OCI-LY7 (cell line): ENCODE data around the gene TMCC1. TPM values are rescaled to one million over a fixed set of nuclear protein-coding genes. Genes with fewer than 3 reads are reported as not detected.

Experiments
- BruUV-seq: library from RNA; stranded (reverse); fragments of 400-500 nt; replicated peaks from 2 replicates; lab custom pipeline; 2021; lab: Mats Ljungman, UMichigan
- CTCF ChIA-PET: fragments of 300-600 bp; sonication (Branson Sonifier 250); formaldehyde crosslinking; loops from one replicate; lab custom pipeline; 2022; ENCODE audit warnings: antibody characterized with exemption; ENCODE audit not compliant: unreplicated experiment; lab: Charles Lee
- POLR2A ChIA-PET: fragments of 300-600 bp; sonication (Branson Sonifier 250); formaldehyde crosslinking; loops from one replicate; lab custom pipeline; 2022; ENCODE audit warnings: antibody characterized with exemption; lab: Charles Lee
- DNase-seq: peaks from one replicate; pipeline ENCODE4 v3.0.0-alpha.2; 2015; ENCODE audit warnings: low spot score
- H2AFZ ChIP-seq: fragments of 200-600 bp; sonication (generic), shearing (Covaris generic); 2 replicates; pipeline ENCODE4 v1.6.1; 2014; ENCODE audit warnings: mild to moderate bottlenecking, antibody characterized with exemption, low read length, moderate library complexity
- H3K27ac ChIP-seq: fragments of 200-600 bp; sonication (generic); 2 replicates; pipeline ENCODE4 v1.5.1; 2014; ENCODE audit warnings: mixed run types, low read depth, mild to moderate bottlenecking, moderate library complexity, low read length, inconsistent platforms; ENCODE audit not compliant: poor library complexity, severe bottlenecking
- H3K36me3 ChIP-seq: fragments of 200-600 bp; sonication (generic); 2 replicates; pipeline ENCODE4 v1.6.1; 2014; ENCODE audit warnings: mild to moderate bottlenecking, antibody characterized with exemption, low read length, moderate library complexity, mixed read lengths; ENCODE audit not compliant: insufficient read depth
- H3K4me1 ChIP-seq: fragments of 200-600 bp; sonication (generic); 2 replicates; pipeline ENCODE4 v1.5.1; 2014; ENCODE audit warnings: mild to moderate bottlenecking, low read length; ENCODE audit not compliant: insufficient read depth, poor library complexity, severe bottlenecking
- H3K4me2 ChIP-seq: fragments of 200-600 bp; sonication (generic); 2 replicates; pipeline ENCODE4 v1.6.1; 2014; ENCODE audit warnings: mild to moderate bottlenecking, low read length
- H3K4me3 ChIP-seq: fragments of 200-600 bp; sonication (generic); 2 replicates; pipeline ENCODE4 v1.5.1; 2014; ENCODE audit warnings: mild to moderate bottlenecking, low read depth, low read length; ENCODE audit not compliant: poor library complexity, severe bottlenecking
- H3K79me2 ChIP-seq: fragments of 200-600 bp; sonication (generic); 2 replicates; pipeline ENCODE4 v1.6.1; 2016; ENCODE audit warnings: low read depth, mild to moderate bottlenecking, low read length, moderate library complexity, mixed read lengths; ENCODE audit not compliant: insufficient read depth
- H3K9me2 ChIP-seq: fragments of 200-600 bp; sonication (generic); 2 replicates; pipeline ENCODE4 v1.6.1; 2016; ENCODE audit warnings: mild to moderate bottlenecking, low read length, mixed read lengths; ENCODE audit not compliant: insufficient read depth
- H3K9me3 ChIP-seq: fragments of 200-600 bp; sonication (generic); 2 replicates; pipeline ENCODE4 v1.6.1; 2014; ENCODE audit warnings: mild to moderate bottlenecking, mixed run types, low read length, mixed read lengths
- H4K20me1 ChIP-seq: fragments of 200-600 bp; sonication (generic); 2 replicates; pipeline ENCODE4 v1.6.1; 2014; ENCODE audit warnings: mild to moderate bottlenecking, antibody characterized with exemption, low read length, moderate library complexity, mixed read lengths; ENCODE audit not compliant: insufficient read depth
- EZH2phosphoT487 ChIP-seq: fragments of 200-600 bp; sonication (generic); IDR thresholded peaks from 2 replicates; pipeline ENCODE4 v1.6.1; 2018; ENCODE audit warnings: low read depth, borderline replicate concordance, mild to moderate bottlenecking, mixed run types, antibody characterized with exemption, low read length, moderate library complexity, mixed read lengths
- intact Hi-C: fragments of 100-400 bp; cut with micrococcal nuclease; formaldehyde crosslinking; loops from one replicate; pipeline ENCODE4 v1.10.0; 2022; ENCODE audit not compliant: unreplicated experiment
- total RNA-seq, 2 experiments: library from RNA; depleted of rRNA in 1 of 2; stranded (reverse); fragments of >200 nt in 1 of 2; shearing (Covaris generic) in 1 of 2; gene quantifications; 2 replicates each; pipeline ENCODE4 v1.2.3, GENCODE V29; 2014 to 2022
- TF ChIP-seq, protein P1 (sequence below): fragments of 200-600 bp; sonication (generic); conservative IDR thresholded peaks from 2 replicates; pipeline ENCODE4 v1.5.1; 2014; ENCODE audit warnings: mild to moderate bottlenecking, antibody characterized with exemption, low read length, moderate library complexity, mixed read lengths

Gene TMCC1
- total RNA-seq, 2 experiments from 2014 or later, result 31.7 to 38.8 TPM

- Histone ChIP-seq H3K4me2 (no peak overlapping the region), H2AFZ (no peak overlapping the region), H3K9me2 (no peaks in the 10 kb centered on the region), H3K27ac (no peak overlapping the region), H4K20me1 (no peaks in the 10 kb centered on the region), H3K4me1 (peaks cover 12% of the 10 kb centered on the region), H3K36me3 (no peaks in the 10 kb centered on the region), H3K9me3 (no peaks in the 10 kb centered on the region), H3K79me2 (no peaks in the 10 kb centered on the region), H3K4me3 (no peak overlapping the region)
- no peak for DNase-seq
- ChIA-PET CTCF (no interaction called here), POLR2A (interaction anchor here (0.7 kb wide), 1 partner anchor 44 kb away, joined by 3 read pairs; no protein-coding TSS in a partner anchor)
- intact Hi-C loops, result loop anchor here (10.0 kb wide), 1 partner anchor 236 kb away; no protein-coding TSS in a partner anchor
- no TSS peak for BruUV-seq
- TF ChIP-seq EZH2phosphoT487, result no peak
- TF ChIP-seq, protein P1, sequence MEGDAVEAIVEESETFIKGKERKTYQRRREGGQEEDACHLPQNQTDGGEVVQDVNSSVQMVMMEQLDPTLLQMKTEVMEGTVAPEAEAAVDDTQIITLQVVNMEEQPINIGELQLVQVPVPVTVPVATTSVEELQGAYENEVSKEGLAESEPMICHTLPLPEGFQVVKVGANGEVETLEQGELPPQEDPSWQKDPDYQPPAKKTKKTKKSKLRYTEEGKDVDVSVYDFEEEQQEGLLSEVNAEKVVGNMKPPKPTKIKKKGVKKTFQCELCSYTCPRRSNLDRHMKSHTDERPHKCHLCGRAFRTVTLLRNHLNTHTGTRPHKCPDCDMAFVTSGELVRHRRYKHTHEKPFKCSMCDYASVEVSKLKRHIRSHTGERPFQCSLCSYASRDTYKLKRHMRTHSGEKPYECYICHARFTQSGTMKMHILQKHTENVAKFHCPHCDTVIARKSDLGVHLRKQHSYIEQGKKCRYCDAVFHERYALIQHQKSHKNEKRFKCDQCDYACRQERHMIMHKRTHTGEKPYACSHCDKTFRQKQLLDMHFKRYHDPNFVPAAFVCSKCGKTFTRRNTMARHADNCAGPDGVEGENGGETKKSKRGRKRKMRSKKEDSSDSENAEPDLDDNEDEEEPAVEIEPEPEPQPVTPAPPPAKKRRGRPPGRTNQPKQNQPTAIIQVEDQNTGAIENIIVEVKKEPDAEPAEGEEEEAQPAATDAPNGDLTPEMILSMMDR, result no peak
Observed at GRCh38 chr3:129620828-129621559, 272.5 kb downstream of the TMCC1 start.

GRCh38 chr3:129619726-129620162, 273.8 kb downstream of the TMCC1 start:
- no TSS peak for BruUV-seq
- Histone ChIP-seq H3K4me1 (peaks cover 11% of the 10 kb centered on the region), H3K9me3 (no peaks in the 10 kb centered on the region), H3K79me2 (no peaks in the 10 kb centered on the region), H3K27ac (no peak overlapping the region), H3K9me2 (no peaks in the 10 kb centered on the region), H3K4me2 (no peak overlapping the region), H4K20me1 (no peaks in the 10 kb centered on the region), H3K36me3 (no peaks in the 10 kb centered on the region), H2AFZ (no peak overlapping the region), H3K4me3 (no peak overlapping the region)
- ChIA-PET CTCF (no interaction called here), POLR2A (no interaction called here)
- DNase-seq, result no peak
- intact Hi-C loops, result loop anchor here (10.0 kb wide), 1 partner anchor 235 kb away; no protein-coding TSS in a partner anchor
- no peak for TF ChIP-seq EZH2phosphoT487
- TF ChIP-seq, protein P1, result no peak
